Bronchus fibroblast of lung (primary cell): Measurements from ENCODE around the gene ZDHHC20. TPM values are rescaled to one million over a fixed set of nuclear protein-coding genes. Genes with fewer than 3 reads are reported as not detected.

ENCODE experiments used
- total RNA-seq: library from RNA; depleted of rRNA; stranded (reverse); fragments of >200 nt; gene quantifications from 2 replicates; pipeline ENCODE4 v1.2.3, GENCODE V29; 2015

Gene ZDHHC20, protein sequence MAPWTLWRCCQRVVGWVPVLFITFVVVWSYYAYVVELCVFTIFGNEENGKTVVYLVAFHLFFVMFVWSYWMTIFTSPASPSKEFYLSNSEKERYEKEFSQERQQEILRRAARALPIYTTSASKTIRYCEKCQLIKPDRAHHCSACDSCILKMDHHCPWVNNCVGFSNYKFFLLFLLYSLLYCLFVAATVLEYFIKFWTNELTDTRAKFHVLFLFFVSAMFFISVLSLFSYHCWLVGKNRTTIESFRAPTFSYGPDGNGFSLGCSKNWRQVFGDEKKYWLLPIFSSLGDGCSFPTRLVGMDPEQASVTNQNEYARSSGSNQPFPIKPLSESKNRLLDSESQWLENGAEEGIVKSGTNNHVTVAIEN
- 22.0 and 32.8 TPM in 2 replicates for total RNA-seq

DNA sequence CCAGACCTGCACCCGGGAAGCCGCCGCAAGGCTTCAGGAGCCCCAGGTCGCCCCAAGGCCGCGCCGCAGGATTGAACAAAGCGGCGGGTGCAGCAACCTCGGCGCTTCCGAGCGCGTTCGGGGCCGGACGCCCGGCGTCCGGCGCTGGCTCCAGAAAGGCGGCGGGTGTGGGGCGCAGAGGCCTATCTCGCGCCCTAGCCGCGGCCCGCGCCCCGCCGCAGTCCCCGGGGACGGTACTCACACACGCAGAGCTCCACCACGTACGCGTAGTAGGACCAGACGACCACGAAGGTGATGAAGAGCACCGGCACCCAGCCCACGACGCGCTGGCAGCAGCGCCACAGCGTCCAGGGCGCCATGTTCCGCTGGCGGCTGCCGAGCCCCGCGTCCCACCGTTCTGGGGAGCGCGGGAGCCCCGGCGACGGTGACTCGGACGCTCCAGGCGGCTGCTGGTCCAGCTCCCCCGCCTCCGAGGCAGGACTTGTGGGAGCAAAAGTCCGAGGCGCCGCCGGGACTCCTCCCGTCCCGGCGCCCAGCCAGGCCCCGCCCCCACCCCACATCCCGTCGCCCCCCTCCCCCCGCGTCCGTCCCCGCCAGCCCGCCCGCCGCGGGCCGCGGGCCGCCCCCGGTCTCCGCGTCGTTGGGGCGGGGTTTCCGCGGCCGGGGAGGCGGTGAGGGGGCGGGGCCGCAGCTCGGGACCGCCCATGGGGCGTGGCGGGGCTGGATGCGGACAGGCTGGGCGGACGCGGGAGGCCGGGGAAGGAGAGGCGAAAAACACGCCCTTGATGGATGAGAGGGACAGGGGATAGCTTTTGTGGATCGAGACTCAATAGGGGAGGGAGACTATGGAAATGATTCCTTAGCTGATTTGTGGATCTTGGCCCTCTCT is at the start of gene ZDHHC20:
Gene ZDHHC20, minus strand, starts transcription at position 491 of the 889 bp plus-strand sequence. Its CDS starts 132 bp downstream, at position 359.

Other genes starting within 250 kb of the ZDHHC20 start
- gene MICU2, start 144.9 kb upstream of the ZDHHC20 start, total RNA-seq = 60.2 and 66.3 TPM in 2 replicates
- gene FGF9, start 211.8 kb upstream of the ZDHHC20 start, total RNA-seq = not detected in 2 replicates